NCI-H2107 treated with DMSO at 0.1 percent for 48 hours (cell line): ENCODE measurements around the gene DCAF7.

ENCODE experiments used
- DNase-seq: peaks from one replicate; lab custom pipeline; 2025; ENCODE audit not compliant: unreplicated experiment; lab: John Stamatoyannopoulos, UW

Gene DCAF7

DNA sequence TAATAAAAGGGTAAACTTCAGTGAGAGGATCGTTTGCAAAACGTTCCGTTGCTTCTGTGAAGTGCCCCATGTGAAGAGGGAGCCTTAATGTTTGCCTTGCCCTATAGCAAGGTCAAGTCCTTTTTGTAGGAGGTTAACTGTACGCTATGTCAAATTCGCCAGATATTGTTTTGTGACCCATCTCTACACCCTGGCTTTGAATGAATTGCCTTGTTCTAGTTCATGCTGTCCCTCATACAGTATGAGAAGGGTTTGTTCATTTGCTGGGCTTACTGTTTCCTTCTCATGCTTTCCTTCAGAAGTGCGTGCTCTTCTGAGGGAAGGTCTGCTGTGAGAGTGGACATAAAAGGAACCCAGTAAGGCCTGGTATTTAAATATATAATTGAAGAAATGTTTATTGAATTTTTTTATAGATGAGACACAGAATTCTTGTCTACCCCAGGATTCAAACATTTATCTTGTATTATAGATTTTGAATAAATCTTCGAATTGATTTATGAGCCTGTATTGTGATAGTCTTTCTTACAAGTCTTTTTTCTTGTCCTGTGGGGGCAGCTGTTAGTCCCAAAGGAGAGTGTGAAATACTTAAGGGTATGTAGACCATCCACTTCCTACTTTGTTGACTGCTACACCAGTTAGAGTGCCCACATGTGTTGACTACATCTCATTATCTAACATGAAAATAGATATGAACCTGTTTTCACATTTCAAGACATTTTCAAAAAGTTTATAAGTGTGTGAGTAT lies 73.7 kb downstream of the DCAF7 start:
- DNase-seq = no peak

- DNase-seq = no peak
Measured at GRCh38 chr17:63624531-63624880, 74.2 kb downstream of the DCAF7 start.

DNA sequence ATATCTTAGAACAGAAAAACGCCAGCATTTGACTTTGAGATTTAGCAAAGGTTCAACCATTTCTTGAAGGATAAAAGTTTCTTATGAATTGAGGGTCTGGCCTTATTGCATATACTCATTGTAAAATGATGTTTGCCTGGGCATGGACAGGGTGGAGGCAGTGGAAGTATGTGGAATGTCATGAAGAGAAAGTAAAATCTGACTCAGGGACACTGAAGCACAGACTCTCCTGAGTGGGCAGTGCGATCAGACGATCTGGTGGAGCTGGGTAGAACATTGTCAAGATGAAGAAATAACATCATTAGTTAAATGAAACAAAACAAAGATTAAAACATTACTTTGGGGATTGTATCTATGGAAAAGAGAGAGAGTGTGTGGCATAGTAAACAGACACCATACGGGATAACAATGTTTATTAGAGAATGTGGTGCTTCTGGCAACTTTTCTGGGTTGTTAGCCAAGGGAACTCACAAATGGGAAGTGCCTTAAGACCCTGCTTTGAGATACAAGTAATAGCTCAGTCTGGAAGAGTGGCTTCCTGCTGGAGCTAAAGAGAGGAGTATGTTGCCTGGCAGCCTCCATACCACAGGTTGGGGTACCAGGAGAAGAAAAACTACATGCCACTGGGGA lies 76.4 kb downstream of the DCAF7 start:
- DNase-seq = no peak

GRCh38 chr17:63629627-63630026 lies 79.3 kb downstream of the DCAF7 start:
- no peak for DNase-seq

DNA sequence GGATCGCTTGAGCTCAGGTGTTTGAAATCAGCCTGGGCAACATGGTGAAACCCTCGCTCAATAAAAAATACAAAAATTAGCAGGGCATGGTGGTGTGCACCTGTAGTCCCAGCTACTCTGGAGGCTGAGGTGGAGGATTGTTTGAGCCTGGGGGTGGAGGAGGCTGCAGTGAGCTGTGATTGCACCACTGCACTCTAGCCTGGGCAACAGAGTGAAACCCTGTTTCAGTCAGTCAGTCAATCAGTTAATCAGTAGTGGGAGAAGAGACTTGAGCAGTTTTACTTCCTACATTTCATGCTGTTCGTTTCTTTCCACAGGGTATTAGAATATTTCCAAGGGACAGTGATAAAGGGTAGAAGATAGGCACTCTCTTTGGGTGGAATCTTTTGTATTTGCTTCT lies 80.8 kb downstream of the DCAF7 start:
- no peak for DNase-seq

GRCh38 chr17:63631626-63632025 lies 81.3 kb downstream of the DCAF7 start:
- no peak for DNase-seq

DNA sequence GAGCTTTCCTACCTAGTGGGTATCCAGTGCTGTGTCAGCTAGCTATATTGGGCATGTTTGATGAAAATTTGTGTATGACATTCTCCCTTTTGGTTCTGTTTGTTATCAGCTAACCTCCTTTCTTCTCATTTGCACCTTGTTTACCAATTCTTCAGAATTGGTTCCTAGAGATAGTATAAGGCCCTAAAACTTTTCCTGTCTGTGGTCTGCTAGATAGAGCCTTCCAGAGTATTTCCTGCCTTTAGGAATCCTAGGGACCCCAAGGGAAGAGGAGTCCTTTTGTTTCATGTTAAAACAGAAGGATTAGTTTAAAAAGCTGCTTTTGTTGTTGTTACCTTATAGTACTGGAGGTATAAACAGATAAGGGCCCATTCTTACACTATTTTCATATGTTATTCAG lies 83.5 kb downstream of the DCAF7 start:
- DNase-seq = no peak

DNA sequence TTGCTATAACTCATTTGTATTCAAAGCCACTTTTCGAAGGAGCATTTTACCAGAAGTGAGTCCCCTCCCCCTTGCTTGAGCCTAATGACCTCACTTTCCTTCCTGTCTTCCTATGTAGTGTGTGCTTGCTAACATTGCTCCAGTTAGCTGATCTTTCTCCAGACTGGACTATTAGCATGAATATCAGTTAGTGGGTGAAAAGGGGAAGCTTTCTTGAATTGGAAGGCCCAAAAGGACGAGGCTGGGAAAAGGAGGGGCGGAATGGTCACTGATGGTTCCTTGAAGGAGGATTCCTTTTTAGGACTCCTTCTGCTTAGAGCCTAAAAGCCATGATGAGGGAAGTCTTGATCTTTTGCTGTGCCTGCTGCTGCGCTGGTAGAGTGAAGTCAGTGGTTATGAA lies 83.9 kb downstream of the DCAF7 start:
- no peak for DNase-seq

DNA sequence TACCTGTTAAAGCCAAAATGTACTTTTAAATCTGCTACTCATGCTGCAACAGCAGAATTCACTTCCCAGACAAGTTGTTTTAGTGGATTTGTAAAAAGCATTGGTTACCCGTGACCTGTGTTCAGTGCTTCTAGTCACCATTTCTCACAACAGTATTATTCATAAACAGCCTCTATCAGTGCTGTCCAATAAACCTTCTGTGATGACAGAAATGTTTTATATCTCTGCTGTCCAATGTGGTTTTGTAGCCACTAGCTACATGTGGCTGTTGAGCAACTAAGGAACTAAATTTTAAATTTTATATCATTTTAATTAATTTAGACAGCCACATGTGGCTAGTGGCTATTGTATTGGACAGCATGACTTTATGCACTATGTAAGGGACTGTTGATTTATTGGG lies 84.5 kb downstream of the DCAF7 start:
- DNase-seq = no peak

DNA sequence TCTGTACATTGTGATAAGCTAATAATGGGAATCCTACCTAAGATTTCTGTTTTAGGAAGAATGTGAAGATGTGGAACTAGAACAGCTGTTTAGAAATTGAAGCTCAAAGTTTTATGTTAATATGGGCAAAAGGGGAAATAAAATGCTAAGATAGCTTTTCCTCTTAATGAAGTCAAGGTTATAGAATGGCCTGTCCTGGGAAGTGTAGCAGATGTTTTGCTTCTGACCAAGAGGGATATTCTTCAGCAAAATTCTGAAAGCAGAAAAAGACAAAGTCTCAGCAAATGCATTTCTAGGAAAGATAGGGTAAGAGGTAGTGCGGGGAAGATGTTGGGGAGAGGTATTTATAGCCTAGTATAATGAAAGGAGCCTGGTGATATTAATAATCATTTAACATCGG lies 85.0 kb downstream of the DCAF7 start:
- no peak for DNase-seq

DNA sequence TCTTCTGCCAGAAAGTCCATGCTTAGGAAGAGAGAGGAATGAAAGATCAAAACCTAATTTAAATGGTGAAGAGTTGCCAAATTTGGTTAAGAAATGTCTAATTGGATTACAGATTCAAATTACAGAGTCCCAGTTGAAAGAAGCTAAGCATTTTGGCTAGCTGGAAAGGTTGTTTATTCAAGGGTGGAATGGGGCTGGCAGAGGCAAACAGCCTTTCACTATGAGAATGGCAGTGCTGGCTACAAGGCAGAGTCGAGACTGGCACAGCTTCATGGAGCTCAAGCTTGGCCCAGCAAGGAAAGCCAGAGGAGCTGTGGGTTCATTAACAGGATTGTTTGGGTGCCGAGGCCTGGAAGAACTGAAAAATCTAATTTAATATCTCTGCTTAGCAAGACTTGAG lies 85.5 kb downstream of the DCAF7 start:
- no peak for DNase-seq

- DNase-seq = no peak
Measured at GRCh38 chr17:63639125-63639524, 88.8 kb downstream of the DCAF7 start.

DNA sequence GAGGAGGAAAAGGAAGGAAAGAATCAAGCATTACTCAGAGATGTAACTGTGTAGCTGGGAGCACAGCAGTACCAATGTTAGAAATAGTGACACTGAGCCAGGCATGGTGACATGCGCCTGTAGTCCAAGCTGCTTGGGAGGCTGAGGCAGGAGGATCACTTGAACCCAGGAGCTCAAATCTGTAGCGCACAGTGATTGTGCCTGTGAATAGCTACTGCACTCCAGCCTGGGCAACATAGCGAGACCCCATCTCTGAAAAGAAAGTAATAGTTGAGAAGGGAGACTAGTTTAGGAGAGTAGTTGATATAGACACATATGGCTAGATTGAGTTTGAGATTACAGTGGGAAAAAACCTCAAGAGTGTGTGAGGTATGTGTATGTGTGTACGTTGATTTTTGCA lies 89.8 kb downstream of the DCAF7 start:
- DNase-seq = no peak

DNA sequence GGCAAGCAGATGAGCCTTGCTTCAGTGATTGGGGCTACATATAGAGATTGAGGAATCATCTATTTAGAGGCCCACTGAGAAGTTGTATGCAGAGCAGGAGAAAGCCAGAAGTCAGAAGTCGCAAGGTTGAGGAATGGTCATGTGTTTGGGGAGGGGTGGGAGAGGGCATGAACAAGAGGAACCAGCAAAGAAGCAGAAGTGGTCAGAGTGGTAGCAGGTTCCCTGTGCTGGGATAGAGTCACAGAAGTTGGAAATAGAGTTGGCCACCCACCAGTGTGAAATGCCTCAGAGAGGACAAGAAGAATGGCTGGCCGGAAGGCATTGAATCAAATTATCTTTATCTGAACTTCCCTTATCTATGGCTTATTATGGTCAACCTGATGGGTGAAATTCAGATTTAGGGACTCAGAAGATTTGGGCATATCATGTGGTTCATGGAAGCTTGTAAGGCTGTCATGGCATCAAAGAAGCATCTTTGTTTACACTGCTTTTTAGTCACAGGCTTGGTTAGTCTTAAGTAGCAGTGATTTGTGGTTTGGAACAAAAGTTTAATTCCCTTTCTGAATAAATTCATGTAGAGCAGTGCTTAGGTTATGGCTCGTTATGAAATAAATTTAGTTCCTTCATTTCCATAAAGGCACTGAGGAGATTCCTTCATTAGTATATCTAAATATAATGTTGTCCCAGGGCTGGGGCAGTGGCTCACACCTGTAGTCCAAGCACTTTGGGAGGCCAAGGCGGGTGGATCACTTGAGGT lies 91.6 kb downstream of the DCAF7 start:
- DNase-seq = no peak
